Mesenteric fat pad (tissue), 1 donor: Measurements from ENCODE around the gene C12orf54. TPM values are rescaled to one million over a fixed set of nuclear protein-coding genes. Genes with fewer than 3 reads are reported as not detected.
"Not testable (repeated sequence)": the region's sequence is repeated elsewhere in the genome, so short reads cannot be mapped to it uniquely, and the experiment has no call there.

Experiments used
- DNase-seq: peaks from one replicate; pipeline ENCODE4 v3.0.0-alpha.2; 2020; ENCODE audit warnings: low spot score
- long read RNA-seq: library from polyadenylated mRNA; unstranded; transcript quantifications from one replicate; pipeline ENCODE4 v2.0.0, GENCODE V29; 2020
- total RNA-seq: library from RNA; stranded (reverse); fragmentation: NEBNext Ultra II Directional; extraction: Animal tissue kit (Norgen Biotek cat#: 25700); gene quantifications from one replicate; pipeline ENCODE4 v1.2.1, GENCODE V29; 2021
- donor health status: DM: yes; HTN: yes; CAD: no.

C12orf54 gene
- not detected for total RNA-seq
- long read RNA-seq = 0 reads

- DNase-seq = no peak
Observed at GRCh38 chr12:48482198-48482597, at the start of gene C12orf54. Gene C12orf54 (plus strand): TSS chr12:48482498. CDS start chr12:48483297, 799 bp downstream.

GRCh38 chr12:48434016-48434415 is 48.3 kb upstream of the C12orf54 start:
- not testable (repeated sequence) for DNase-seq

GRCh38 chr12:48441069-48441468 is 41.2 kb upstream of the C12orf54 start:
- DNase-seq = no peak

GRCh38 chr12:48442179-48442847 is 40.0 kb upstream of the C12orf54 start:
- DNase-seq = no peak

GRCh38 chr12:48445538-48445937 is 36.8 kb upstream of the C12orf54 start:
- no peak for DNase-seq

- no peak for DNase-seq
Observed at GRCh38 chr12:48446161-48446776, 36.0 kb upstream of the C12orf54 start.

- DNase-seq = no peak
Observed at GRCh38 chr12:48447755-48448154, 34.5 kb upstream of the C12orf54 start.

GRCh38 chr12:48451372-48451771 is 30.9 kb upstream of the C12orf54 start:
- no peak for DNase-seq

GRCh38 chr12:48452961-48453360 is 29.3 kb upstream of the C12orf54 start:
- not testable (repeated sequence) for DNase-seq

GRCh38 chr12:48454667-48455066 is 27.6 kb upstream of the C12orf54 start:
- DNase-seq = no peak

- no peak for DNase-seq
Observed at GRCh38 chr12:48455116-48455515, 27.2 kb upstream of the C12orf54 start.

GRCh38 chr12:48459259-48459658 is 23.0 kb upstream of the C12orf54 start:
- no peak for DNase-seq

- DNase-seq = not testable (repeated sequence)
Observed at GRCh38 chr12:48469027-48469426, 13.3 kb upstream of the C12orf54 start.

- DNase-seq = no peak
Observed at GRCh38 chr12:48472259-48472658, 10.0 kb upstream of the C12orf54 start, which contains the start of gene ANP32D. Gene ANP32D (plus strand): TSS chr12:48472559. CDS start chr12:48472665, 106 bp downstream.

- DNase-seq = no peak
Observed at GRCh38 chr12:48473061-48473460, 9.2 kb upstream of the C12orf54 start.

- not testable (repeated sequence) for DNase-seq
Observed at GRCh38 chr12:48474497-48474896, 7.8 kb upstream of the C12orf54 start.

- no peak for DNase-seq
Observed at GRCh38 chr12:48482930-48483329, 632 bp downstream of the C12orf54 start.

GRCh38 chr12:48486261-48486660 is 4.0 kb downstream of the C12orf54 start:
- no peak for DNase-seq

- no peak for DNase-seq
Observed at GRCh38 chr12:48486679-48487078, 4.4 kb downstream of the C12orf54 start.

GRCh38 chr12:48489012-48489411 is 6.7 kb downstream of the C12orf54 start:
- no peak for DNase-seq

- not testable (repeated sequence) for DNase-seq
Observed at GRCh38 chr12:48489456-48489855, 7.2 kb downstream of the C12orf54 start.

- not testable (repeated sequence) for DNase-seq
Observed at GRCh38 chr12:48500281-48500680, 18.0 kb downstream of the C12orf54 start.

GRCh38 chr12:48506836-48507235 is 24.5 kb downstream of the C12orf54 start:
- not testable (repeated sequence) for DNase-seq
